Motor neuron (in vitro differentiated cells): ENCODE data around the gene SMARCA2. TPM values are rescaled to one million over a fixed set of nuclear protein-coding genes. Genes with fewer than 3 reads are reported as not detected.
A peak's percentile ranks its signal among the peaks of the same experiment; 100 is the strongest.

Source experiments
- ATAC-seq, 8 experiments: fragments of 200-7000 bp; cut with Tn5 transposase; replicated peaks in 6 of 8; 2 replicates each; pipeline ENCODE4 v1.8.0; 2021; ENCODE audit warnings: mild to moderate bottlenecking in 8 of 8, moderate library complexity in 8 of 8
- H3K27ac ChIP-seq, 2 donors: fragments of 250-450 bp; sonication (Bioruptor Pico); 2 replicates each; pipeline ENCODE4 v1.9.0; 2021; ENCODE audit warnings: antibody characterized with exemption in 2 of 2, mild to moderate bottlenecking in 2 of 2, moderate library complexity in 1 of 2
- H3K4me1 ChIP-seq, 2 donors: fragments of 250-450 bp; sonication (Bioruptor Pico); replicated peaks in 1 of 2; 2 replicates each; pipeline ENCODE4 v1.6.1; 2021; ENCODE audit warnings: antibody characterized with exemption in 2 of 2, mild to moderate bottlenecking in 2 of 2, moderate library complexity in 1 of 2
- H3K4me3 ChIP-seq, 5 donors: fragments of 250-450 bp; sonication (Bioruptor Pico); 2 replicates each; pipeline ENCODE4 v1.9.0; 2021; ENCODE audit warnings: antibody characterized with exemption in 5 of 5, mild to moderate bottlenecking in 5 of 5, moderate library complexity in 4 of 5
- WGBS, 10 experiments: fragments of 450-650 bp; shearing (Covaris generic); methylation state at CpG; one replicate each; pipeline ENCODE4 v1.0.0; 2022; 5-methylcytosine and 5-hydroxymethylcytosine counted together
- in situ Hi-C, 9 experiments: fragments of 400-800 bp; cut with MboI; loops; one replicate each; pipeline ENCODE4 v1.15.0; 2021; ENCODE audit warnings: low sequenced_read_pairs in 9 of 9, low pct_unique_long_range_greater_than_20kb in 2 of 9; ENCODE audit not compliant: unreplicated experiment in 9 of 9
- total RNA-seq, 8 experiments: library from RNA; unstranded; fragments of 300-600 nt; gene quantifications; 2 replicates each; pipeline versions ENCODE4 v1.2.3 to v1.2.4, GENCODE V29; 2022

Gene SMARCA2
- total RNA-seq, 8 experiments from 2014 or later: 16.7 to 217 (median 66.6) TPM

- H3K4me1 ChIP-seq: no peaks in the 10 kb centered on the region
- WGBS, 10 experiments: 14 to 100% (median 90%) methylated on average over 1 to 2 of the region's 2 CpGs
- ATAC-seq: peak in 2 of 8 experiments; percentile 17 to 63
- H3K4me3 ChIP-seq: no peak overlapping the region
- H3K27ac ChIP-seq: no peak overlapping the region
- in situ Hi-C loops: loop anchor here in 1 of 9 experiments (25.0 kb wide), 1 partner anchor 686 kb away; no protein-coding TSS in a partner anchor
Observed at GRCh38 chr9:2125906-2126305, 110.8 kb downstream of the SMARCA2 start.

DNA sequence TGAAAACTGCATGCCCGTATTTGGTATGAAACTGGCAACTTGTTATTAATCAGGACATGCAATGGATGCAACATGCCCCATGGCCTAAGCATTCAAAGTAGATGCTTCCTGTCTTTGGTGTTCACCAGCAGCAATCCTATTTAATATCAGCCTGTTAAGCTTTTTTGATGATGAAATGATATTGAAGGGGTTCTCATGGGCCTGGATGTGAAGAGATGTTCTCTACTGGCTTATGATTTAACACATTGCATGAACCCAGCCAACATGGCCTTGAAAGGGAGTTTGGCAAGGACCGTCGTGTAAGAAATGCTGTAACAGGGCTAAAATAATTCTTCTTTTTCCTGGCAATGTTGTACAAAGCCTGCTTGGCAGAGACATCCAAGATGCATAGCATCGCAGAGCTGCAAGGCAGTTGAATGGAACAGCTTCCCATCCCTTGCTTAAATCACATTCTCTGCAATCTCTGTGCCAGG lies 111.2 kb downstream of the SMARCA2 start:
- H3K4me3 ChIP-seq: no peak overlapping the region
- ATAC-seq: peak in 2 of 8 experiments; percentile 18 to 69
- in situ Hi-C loops: loop anchor here in 1 of 9 experiments (25.0 kb wide), 1 partner anchor 686 kb away; no protein-coding TSS in a partner anchor

GRCh38 chr9:2127486-2127885 lies 112.3 kb downstream of the SMARCA2 start:
- WGBS, 10 experiments: 83 to 100% (median 100%) methylated on average over 1 of the region's 1 CpG; no CpG with 5 or more reads in 5 of the 10 experiments
- in situ Hi-C loops: loop anchor here in 1 of 9 experiments (25.0 kb wide), 1 partner anchor 685 kb away; no protein-coding TSS in a partner anchor
- no peak overlapping the region for H3K27ac ChIP-seq
- no peak overlapping the region for H3K4me3 ChIP-seq
- peak in 2 of 8 experiments; percentile 43 for ATAC-seq
- no peaks in the 10 kb centered on the region for H3K4me1 ChIP-seq

More for the DNA sequence above, 111.2 kb downstream of the SMARCA2 start:
- no peaks in the 10 kb centered on the region for H3K4me1 ChIP-seq
- no peak overlapping the region for H3K27ac ChIP-seq
- WGBS, 10 experiments: 26 to 100% (median 86%) methylated on average over 1 to 4 of the region's 4 CpGs; no CpG with 5 or more reads in 1 of the 10 experiments

DNA sequence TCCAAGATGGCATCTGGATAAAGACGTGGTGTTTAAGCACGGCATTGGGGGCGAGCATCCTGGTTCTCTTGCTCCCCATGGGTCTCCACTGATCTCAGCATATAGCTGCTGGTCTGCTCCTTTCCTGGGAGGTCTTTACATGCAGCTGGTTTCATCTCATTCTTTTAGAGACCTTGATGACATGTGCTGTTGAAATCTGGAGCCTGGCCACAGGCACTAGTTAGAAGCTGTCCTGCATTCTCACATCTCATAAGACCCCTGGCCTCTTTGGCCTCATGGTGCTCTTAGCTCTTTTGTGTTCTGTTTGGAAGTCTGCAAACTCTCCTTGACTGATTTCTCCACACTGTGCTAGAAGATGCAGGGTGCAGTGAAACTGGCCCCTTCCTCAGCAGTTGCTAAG lies 113.0 kb downstream of the SMARCA2 start:
- in situ Hi-C loops: loop anchor here in 1 of 9 experiments (25.0 kb wide), 1 partner anchor 684 kb away; no protein-coding TSS in a partner anchor
- H3K27ac ChIP-seq: no peak overlapping the region
- H3K4me3 ChIP-seq: no peak overlapping the region
- peak in 2 of 8 experiments; percentile 16 to 42 for ATAC-seq
- 0 to 93% (median 65%) methylated on average over 1 to 3 of the region's 3 CpGs; no CpG with 5 or more reads in 6 of the 10 experiments for WGBS, 10 experiments
- no peaks in the 10 kb centered on the region for H3K4me1 ChIP-seq

DNA sequence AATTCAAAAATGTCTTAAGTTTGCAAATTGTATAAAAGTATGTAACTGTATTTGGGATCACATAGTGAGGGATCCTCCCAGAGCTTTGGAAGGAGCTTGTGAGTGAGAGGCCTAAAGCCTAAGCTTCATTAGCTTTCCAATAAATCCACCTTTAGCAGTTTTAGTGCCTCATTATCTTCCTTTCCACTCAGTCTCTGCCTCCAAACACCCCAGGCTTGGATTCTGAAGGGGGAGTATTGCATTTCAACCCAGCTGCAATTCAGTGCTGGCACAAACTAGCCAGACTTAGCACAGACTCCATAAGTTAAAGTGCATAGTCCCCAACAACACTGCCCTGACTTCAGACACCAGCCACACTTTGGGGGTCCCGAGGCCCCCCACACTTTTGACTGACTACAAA lies 113.5 kb downstream of the SMARCA2 start:
- H3K27ac ChIP-seq: no peak overlapping the region
- no peaks in the 10 kb centered on the region for H3K4me1 ChIP-seq
- ATAC-seq: peak in 3 of 8 experiments; percentile 7 to 16 (median 16)
- no peak overlapping the region for H3K4me3 ChIP-seq
- in situ Hi-C loops: loop anchor here in 1 of 9 experiments (25.0 kb wide), 1 partner anchor 684 kb away; no protein-coding TSS in a partner anchor
- 50 to 75% (median 60%) methylated on average over 1 of the region's 1 CpG; no CpG with 5 or more reads in 5 of the 10 experiments for WGBS, 10 experiments

DNA sequence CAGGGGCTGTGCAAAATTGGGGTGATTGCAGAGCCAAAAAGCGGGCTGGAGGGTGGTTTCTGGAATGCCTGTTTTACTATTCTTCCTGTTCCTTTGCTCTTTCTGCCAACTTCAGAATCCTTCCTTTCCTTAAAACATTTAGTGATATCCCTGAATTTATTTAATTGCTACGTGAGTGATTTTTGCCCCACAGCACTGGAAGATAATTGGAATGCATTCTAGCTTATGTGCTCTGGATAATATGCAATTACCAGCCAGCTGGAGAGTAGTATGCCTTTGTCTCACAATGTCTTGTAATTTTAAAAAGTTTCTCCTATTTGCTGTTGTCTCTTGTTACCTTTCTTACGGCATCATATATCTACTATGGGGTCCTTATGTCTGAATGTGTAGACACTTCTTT lies 115.8 kb downstream of the SMARCA2 start:
- Histone ChIP-seq H3K27ac (no peak overlapping the region), H3K4me1 (no peaks in the 10 kb centered on the region), H3K4me3 (no peak overlapping the region)
- 67 to 100% (median 92%) methylated on average over 1 to 3 of the region's 3 CpGs; no CpG with 5 or more reads in 2 of the 10 experiments for WGBS, 10 experiments
- peak in 1 of 8 experiments; percentile 32 for ATAC-seq
- in situ Hi-C loops: loop anchor here in 1 of 9 experiments (25.0 kb wide), 1 partner anchor 681 kb away; no protein-coding TSS in a partner anchor

DNA sequence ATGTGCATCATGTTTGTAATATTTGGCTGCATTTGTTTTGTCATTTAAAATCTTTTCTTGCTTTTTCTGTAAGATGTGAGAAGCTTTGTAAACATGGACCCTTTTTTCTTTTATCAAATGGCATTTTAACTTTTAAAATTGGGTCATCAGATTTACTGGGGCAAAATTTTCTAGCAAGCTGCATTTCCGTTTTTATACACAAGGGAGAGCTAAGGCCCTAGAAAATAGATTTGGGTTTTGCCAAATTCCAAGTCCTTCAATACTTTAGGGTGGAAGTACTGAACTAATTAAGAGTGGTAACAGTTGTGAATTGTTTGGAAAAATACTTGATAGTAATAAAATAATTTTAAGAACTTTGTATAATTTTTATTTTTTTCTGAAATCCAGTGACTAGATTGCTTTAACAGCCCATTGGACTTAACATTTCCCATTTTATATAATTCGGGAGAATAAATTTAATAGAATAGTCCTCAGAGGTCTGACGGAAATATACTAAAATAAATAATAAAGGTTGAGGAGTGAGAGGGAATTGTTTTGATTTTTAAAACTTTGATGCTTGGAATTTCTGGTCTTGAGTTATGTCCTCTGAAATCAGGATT lies 117.4 kb downstream of the SMARCA2 start:
- Histone ChIP-seq H3K27ac (no peak overlapping the region), H3K4me1 (no peaks in the 10 kb centered on the region), H3K4me3 (no peak overlapping the region)
- 0 to 86% (median 56%) methylated on average over 1 to 3 of the region's 3 CpGs for WGBS, 10 experiments
- in situ Hi-C loops: loop anchor here in 1 of 9 experiments (25.0 kb wide), 1 partner anchor 680 kb away; no protein-coding TSS in a partner anchor
- peak in 1 of 8 experiments; percentile 31 for ATAC-seq

- in situ Hi-C loops: loop anchor here in 1 of 9 experiments (25.0 kb wide), 1 partner anchor 678 kb away; no protein-coding TSS in a partner anchor
- ATAC-seq: no peak
- Histone ChIP-seq H3K27ac (no peak overlapping the region), H3K4me3 (no peak overlapping the region), H3K4me1 (no peaks in the 10 kb centered on the region)
- WGBS, 10 experiments: 80 to 100% (median 85%) methylated on average over 1 to 2 of the region's 2 CpGs; no CpG with 5 or more reads in 2 of the 10 experiments
Observed at GRCh38 chr9:2134391-2134790, 119.2 kb downstream of the SMARCA2 start.

DNA sequence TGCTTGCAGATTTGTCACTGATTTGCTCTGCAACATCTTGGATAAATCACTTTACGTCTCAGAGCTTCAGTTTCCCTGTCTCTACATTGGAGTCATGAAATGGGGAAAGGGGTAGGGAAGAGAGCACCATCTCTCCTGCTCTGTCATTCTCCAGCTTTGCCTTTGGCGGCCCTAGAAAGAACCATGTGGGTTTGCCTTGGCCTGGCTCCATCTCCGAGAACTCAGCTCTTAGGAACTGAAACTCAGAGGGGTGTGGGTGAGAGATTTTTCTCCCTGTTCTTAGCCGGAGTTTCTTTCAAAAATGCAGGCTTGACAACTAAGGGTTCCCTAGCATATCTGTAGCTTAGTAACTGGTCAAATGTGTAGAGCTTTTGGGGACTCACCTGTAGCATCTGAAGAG lies 123.5 kb downstream of the SMARCA2 start:
- no peak overlapping the region for H3K4me3 ChIP-seq
- no peak overlapping the region for H3K27ac ChIP-seq
- no peak for ATAC-seq
- in situ Hi-C loops: loop anchor here in 1 of 9 experiments (25.0 kb wide), 1 partner anchor 674 kb away; no protein-coding TSS in a partner anchor
- 83 to 100% (median 91%) methylated on average over 1 to 4 of the region's 4 CpGs; no CpG with 5 or more reads in 4 of the 10 experiments for WGBS, 10 experiments
- peaks cover 14% of the 10 kb centered on the region in 2 donors for H3K4me1 ChIP-seq

GRCh38 chr9:2140600-2141223 lies 125.6 kb downstream of the SMARCA2 start:
- 93 to 100% (median 100%) methylated on average over 1 to 4 of the region's 4 CpGs; no CpG with 5 or more reads in 3 of the 10 experiments for WGBS, 10 experiments
- H3K4me1 ChIP-seq: peaks cover 17 to 20% of the 10 kb centered on the region in 2 donors
- no peak overlapping the region for H3K4me3 ChIP-seq
- ATAC-seq: no peak
- in situ Hi-C loops: loop anchor here in 1 of 9 experiments (25.0 kb wide), 1 partner anchor 672 kb away; no protein-coding TSS in a partner anchor
- H3K27ac ChIP-seq: no peak overlapping the region

DNA sequence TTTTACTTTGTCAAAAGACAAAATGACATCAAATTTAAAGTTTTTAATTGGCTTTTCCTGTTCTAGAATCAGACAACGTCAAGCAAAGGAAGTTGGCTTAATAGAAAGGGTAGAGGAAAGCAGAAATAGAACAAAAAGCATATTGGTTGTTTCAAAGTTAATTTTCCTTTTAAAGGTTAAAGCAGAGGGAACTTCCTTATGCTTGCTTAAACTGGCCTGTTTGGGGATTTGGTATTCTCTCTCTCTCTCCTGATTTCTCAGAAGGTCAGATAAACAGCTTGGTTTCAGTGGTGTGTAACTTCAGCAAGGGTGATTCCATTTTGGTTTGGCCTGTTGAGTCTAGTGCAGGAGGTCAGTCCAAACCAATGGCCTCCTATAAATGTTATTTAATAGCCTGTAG lies 127.1 kb downstream of the SMARCA2 start:
- ATAC-seq: no peak
- Histone ChIP-seq H3K4me3 (no peak overlapping the region), H3K27ac (no peak overlapping the region), H3K4me1 (peaks cover 17 to 27% of the 10 kb centered on the region in 2 donors)
- 25 to 100% (median 94%) methylated on average over 1 of the region's 1 CpG; no CpG with 5 or more reads in 2 of the 10 experiments for WGBS, 10 experiments
- in situ Hi-C loops: loop anchor here in 1 of 9 experiments (25.0 kb wide), 1 partner anchor 670 kb away; no protein-coding TSS in a partner anchor

GRCh38 chr9:2144619-2145018 lies 129.5 kb downstream of the SMARCA2 start:
- in situ Hi-C loops: loop anchor here in 1 of 9 experiments (25.0 kb wide), 1 partner anchor 668 kb away; no protein-coding TSS in a partner anchor
- ATAC-seq: no peak
- Histone ChIP-seq H3K4me1 (peaks cover 17 to 27% of the 10 kb centered on the region in 2 donors), H3K4me3 (no peak overlapping the region), H3K27ac (no peak overlapping the region)
- 83 to 100% (median 100%) methylated on average over 1 to 2 of the region's 3 CpGs; no CpG with 5 or more reads in 3 of the 10 experiments for WGBS, 10 experiments
